K562 (cell line): Measurements from ENCODE around the gene TXNDC15. TPM values are rescaled to one million over a fixed set of nuclear protein-coding genes. Genes with fewer than 3 reads are reported as not detected.

Experiments used
- ATAC-seq: fragments of 200-7000 bp; cut with Tn5 transposase; 3 replicates; pipeline ENCODE4 v1.9.1; 2020; ENCODE audit warnings: moderate library complexity
- BruUV-seq: library from RNA; stranded (reverse); fragments of 400-500 nt; replicated peaks from 2 replicates; lab custom pipeline; 2021; lab: Mats Ljungman, UMichigan
- CTCF ChIA-PET: fragments of 300-600 bp; formaldehyde crosslinking; extraction: SDS; loops from one replicate; lab custom pipeline; 2021; ENCODE audit warnings: low intra/inter-chr PET ratio; lab: Yijun Ruan, JAX
- POLR2A ChIA-PET: fragments of 300-600, 350-650 bp; sonication (Branson Sonifier 250); formaldehyde crosslinking; extraction: SDS; loops from one replicate; lab custom pipeline; 2021; ENCODE audit warnings: antibody characterized with exemption, inconsistent platforms; lab: Yijun Ruan, JAX
- DNase-seq, 4 experiments: peaks; one replicate each; pipeline versions ENCODE4 v3.0.0 to v3.0.0-alpha.2; 2011 to 2018; ENCODE audit warnings: low spot score in 3 of 4, mixed read lengths in 3 of 4; ENCODE audit errors: extremely low read depth in 1 of 4
- FAIRE-seq: peaks from 2 replicates; lab custom pipeline; 2011; peaks lifted over from hg19 to GRCh38; lab: Jason Lieb, UNC
- H2AFZ ChIP-seq: 2 replicates; pipeline ENCODE4 v1.6.0; 2011; ENCODE audit warnings: low read depth, low read length, control low read depth, inconsistent platforms
- H3K27ac ChIP-seq: fragments of 200-600 bp; 3 replicates; pipeline ENCODE4 v1.8.0; 2011; ENCODE audit warnings: low read depth, mild to moderate bottlenecking, control low read depth, inconsistent platforms, low read length, moderate library complexity, mixed read lengths; ENCODE audit errors: extremely low read depth
- H3K27me3 ChIP-seq, 2 experiments: fragments of 300-600 bp in 1 of 2; 2 replicates in 1 of 2; 3 replicates in 1 of 2; pipeline versions ENCODE4 v1.6.0 to v1.8.0; 2011; ENCODE audit warnings: inconsistent platforms in 2 of 2, low read length in 2 of 2, mild to moderate bottlenecking in 1 of 2, mixed read lengths in 1 of 2, moderate library complexity in 1 of 2; ENCODE audit not compliant: control insufficient read depth in 2 of 2, insufficient read depth in 2 of 2
- H3K36me3 ChIP-seq: fragments of 300-600 bp; 3 replicates; pipeline ENCODE4 v1.8.0; 2011; ENCODE audit warnings: mild to moderate bottlenecking, low read length, inconsistent platforms; ENCODE audit not compliant: control insufficient read depth, insufficient read depth
- H3K4me1 ChIP-seq, 2 experiments: fragments of 200-600 bp in 1 of 2; replicated peaks in 1 of 2; 2 replicates in 1 of 2; 3 replicates in 1 of 2; pipeline versions ENCODE4 v1.5.1 to v1.8.0; 2011; ENCODE audit warnings: inconsistent platforms in 2 of 2, low read length in 2 of 2, mild to moderate bottlenecking in 1 of 2, mixed read lengths in 1 of 2, moderate library complexity in 1 of 2; ENCODE audit not compliant: control insufficient read depth in 2 of 2, insufficient read depth in 2 of 2
- H3K4me2 ChIP-seq: 2 replicates; pipeline ENCODE4 v1.6.1; 2011; ENCODE audit warnings: low read length, control low read depth, inconsistent platforms, mixed read lengths; ENCODE audit not compliant: insufficient read depth
- H3K4me3 ChIP-seq: fragments of 200-600 bp; sonication (generic), shearing (Covaris generic); 2 replicates; pipeline ENCODE4 v1.5.1; 2016; ENCODE audit warnings: control low read depth, inconsistent platforms
- H3K79me2 ChIP-seq: fragments of 200-600 bp; 3 replicates; pipeline ENCODE4 v1.8.0; 2011; ENCODE audit warnings: low read length, inconsistent platforms; ENCODE audit not compliant: control insufficient read depth, insufficient read depth
- H3K9ac ChIP-seq, 2 experiments: 2 replicates each; pipeline versions ENCODE4 v1.6.0 to v1.6.1; 2011; ENCODE audit warnings: low read depth in 2 of 2, low read length in 2 of 2, control low read depth in 1 of 2, inconsistent platforms in 1 of 2, mild to moderate bottlenecking in 1 of 2, mixed read lengths in 1 of 2; ENCODE audit not compliant: insufficient read depth in 1 of 2
- H3K9me1 ChIP-seq: one replicate; pipeline ENCODE4 v1.6.0; 2011; ENCODE audit warnings: inconsistent platforms, mild to moderate bottlenecking, low read length, moderate library complexity; ENCODE audit not compliant: control insufficient read depth, insufficient read depth
- H3K9me3 ChIP-seq: replicated peaks from 2 replicates; pipeline ENCODE4 v1.5.1; 2011; ENCODE audit warnings: low read depth, low read length, inconsistent platforms; ENCODE audit not compliant: control insufficient read depth, insufficient read depth
- H4K20me1 ChIP-seq: replicated peaks from 2 replicates; pipeline ENCODE4 v1.6.1; 2011; ENCODE audit warnings: low read length, inconsistent platforms, mixed read lengths; ENCODE audit not compliant: control insufficient read depth, insufficient read depth
- DMBX1 ChIP-seq: fragments of 250-450 bp; sonication (Bioruptor Pico); IDR thresholded peaks from 2 replicates; pipeline ENCODE4 v1.8.0; 2022; ENCODE audit warnings: inconsistent platforms, mild to moderate bottlenecking, moderate library complexity, borderline replicate concordance
- EP400 ChIP-seq: fragments of 450-650 bp; IDR thresholded peaks from 2 replicates; pipeline ENCODE4 v1.6.1; 2017; ENCODE audit warnings: antibody characterized with exemption, mild to moderate bottlenecking, moderate library complexity
- FOS ChIP-seq: IDR thresholded peaks from 3 replicates; pipeline ENCODE4 v1.6.1; 2011; ENCODE audit not compliant: insufficient read length; ENCODE audit errors: extremely low read depth
- FOXK2 ChIP-seq, 2 experiments: fragments of 450-650 bp; IDR thresholded peaks in 1 of 2; conservative IDR thresholded peaks in 1 of 2; 2 replicates each; pipeline ENCODE4 v1.6.1; 2016; ENCODE audit warnings: low read depth in 2 of 2, mild to moderate bottlenecking in 1 of 2
- WGBS: fragments of 100-300 bp; shearing (Covaris generic); methylation state at CpG from one replicate; pipeline ENCODE4 v1.1.6; 2016; ENCODE audit warnings: low coverage, mixed read lengths; ENCODE audit not compliant: insufficient coverage; ENCODE audit errors: missing lambda C conversion rate; 5-methylcytosine and 5-hydroxymethylcytosine counted together
- in situ Hi-C: fragments of 300-500 bp; cut with MboI; formaldehyde crosslinking; loops from 4 replicates; pipeline ENCODE4 v1.15.0; 2018; ENCODE audit warnings: inconsistent platforms, mixed read lengths
- intact Hi-C: fragments of 100-400 bp; cut with micrococcal nuclease; formaldehyde crosslinking; loops from 2 replicates; pipeline ENCODE4 v1.14.2; 2022
- polyA plus RNA-seq, 8 experiments: library from polyadenylated mRNA; depleted of rRNA in 4 of 8; stranded (reverse) in 5 of 8; unstranded in 3 of 8; fragments of >200 nt; fragmentation: Nextera tagmentation in 2 of 8; fragmentation: Illumina TruSeq in 1 of 8; extraction: Ambion mirVana in 2 of 8; extraction: Trizol in 1 of 8; gene quantifications; 2 replicates each; pipeline versions ENCODE4 v1.2.1 to v1.2.3, GENCODE V29; 2011 to 2014; ENCODE audit warnings: inconsistent platforms in 1 of 8, missing spikeins in 1 of 8
- total RNA-seq, 7 experiments: library from RNA; depleted of rRNA in 6 of 7; stranded (reverse); fragments of >200 nt in 6 of 7; fragmentation: Illumina TruSeq in 2 of 7; extraction: Trizol in 2 of 7; gene quantifications; 2 replicates each; pipeline versions ENCODE4 v1.2.1 to v1.2.3, GENCODE V29; 2011 to 2021; ENCODE audit warnings: low replicate concordance in 1 of 7
- TF ChIP-seq, protein P1 (sequence below): fragments of 250-450 bp; sonication (Bioruptor Pico); IDR thresholded peaks from 2 replicates; pipeline ENCODE4 v1.4.0; 2020; ENCODE audit warnings: borderline replicate concordance
- TF ChIP-seq, protein P2 (sequence below): sonication (generic); formaldehyde crosslinking; IDR thresholded peaks from 2 replicates; pipeline ENCODE4 v1.8.1; 2022; ENCODE audit warnings: missing genetic modification reagents

Gene TXNDC15
- total and polyA plus RNA-seq, 9 of the 15 experiments (the other 6 are each of a cell fraction or from before 2014, with no cell fraction given): 3.0 to 15.4 (median 12.3) TPM

DNA sequence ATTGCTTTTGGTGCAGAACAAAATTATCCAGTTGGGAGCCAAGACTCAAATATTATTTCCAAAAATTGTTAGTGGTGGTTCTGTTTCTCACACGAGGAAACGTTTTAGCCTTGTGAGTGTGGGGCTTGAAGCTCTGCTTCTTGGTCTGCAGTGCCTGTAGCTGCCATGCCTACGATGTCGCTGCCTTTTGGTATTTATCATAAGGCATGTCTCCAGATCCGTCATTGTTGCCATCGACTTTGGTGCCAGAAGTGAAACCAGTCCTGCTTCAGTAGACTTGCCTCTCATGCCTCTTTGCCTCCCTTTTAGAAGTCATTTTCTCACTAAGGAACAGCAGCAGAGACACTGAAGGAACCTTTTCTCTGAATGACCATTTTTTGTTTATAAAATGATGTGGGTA lies 63.9 kb downstream of the TXNDC15 start:
- H3K36me3 ChIP-seq: peaks cover 27% of the 10 kb centered on the region; the same call in 2 of the 3 replicates
- H3K27ac ChIP-seq: no peak overlapping the region
- intact Hi-C loops (no loop called here), in situ Hi-C loops (no loop called here)
- H3K4me1 ChIP-seq: no peaks in the 10 kb centered on the region
- H2AFZ ChIP-seq: no peak overlapping the region
- POLR2A ChIA-PET: interaction anchor here (2.0 kb wide), 1 partner anchor 10 kb away, joined by 8 read pairs; no protein-coding TSS in a partner anchor
- no peak overlapping the region for H3K4me3 ChIP-seq
- TF ChIP-seq FOXK2 (conservative IDR thresholded peaks at IDR 0.05 in 1 of 2, IDR thresholded peaks at IDR 0.05 in 1 of 2; ENCODE audit: low read depth in 2 of 2) (no peak), DMBX1 (no peak), FOS (no peak), EP400 (no peak)
- TF ChIP-seq, protein P1, sequence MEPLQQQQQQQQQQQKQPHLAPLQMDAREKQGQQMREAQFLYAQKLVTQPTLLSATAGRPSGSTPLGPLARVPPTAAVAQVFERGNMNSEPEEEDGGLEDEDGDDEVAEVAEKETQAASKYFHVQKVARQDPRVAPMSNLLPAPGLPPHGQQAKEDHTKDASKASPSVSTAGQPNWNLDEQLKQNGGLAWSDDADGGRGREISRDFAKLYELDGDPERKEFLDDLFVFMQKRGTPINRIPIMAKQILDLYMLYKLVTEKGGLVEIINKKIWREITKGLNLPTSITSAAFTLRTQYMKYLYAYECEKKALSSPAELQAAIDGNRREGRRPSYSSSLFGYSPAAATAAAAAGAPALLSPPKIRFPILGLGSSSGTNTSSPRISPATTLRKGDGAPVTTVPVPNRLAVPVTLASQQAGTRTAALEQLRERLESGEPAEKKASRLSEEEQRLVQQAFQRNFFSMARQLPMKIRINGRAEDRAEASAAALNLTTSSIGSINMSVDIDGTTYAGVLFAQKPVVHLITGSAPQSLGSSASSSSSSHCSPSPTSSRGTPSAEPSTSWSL (CRISPR knock-in tag): no peak
- TF ChIP-seq, protein P2, sequence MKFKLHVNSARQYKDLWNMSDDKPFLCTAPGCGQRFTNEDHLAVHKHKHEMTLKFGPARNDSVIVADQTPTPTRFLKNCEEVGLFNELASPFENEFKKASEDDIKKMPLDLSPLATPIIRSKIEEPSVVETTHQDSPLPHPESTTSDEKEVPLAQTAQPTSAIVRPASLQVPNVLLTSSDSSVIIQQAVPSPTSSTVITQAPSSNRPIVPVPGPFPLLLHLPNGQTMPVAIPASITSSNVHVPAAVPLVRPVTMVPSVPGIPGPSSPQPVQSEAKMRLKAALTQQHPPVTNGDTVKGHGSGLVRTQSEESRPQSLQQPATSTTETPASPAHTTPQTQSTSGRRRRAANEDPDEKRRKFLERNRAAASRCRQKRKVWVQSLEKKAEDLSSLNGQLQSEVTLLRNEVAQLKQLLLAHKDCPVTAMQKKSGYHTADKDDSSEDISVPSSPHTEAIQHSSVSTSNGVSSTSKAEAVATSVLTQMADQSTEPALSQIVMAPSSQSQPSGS (CRISPR knock-in tag): no peak
- FAIRE-seq: no peak
- H3K27me3 ChIP-seq: no peaks in the 10 kb centered on the region
- no TSS peak for BruUV-seq
- H3K9me3 ChIP-seq: no peaks in the 10 kb centered on the region
- H3K9ac ChIP-seq: no peak overlapping the region
- no peak for ATAC-seq
- no peak overlapping the region for H3K4me2 ChIP-seq
- CTCF ChIA-PET: no interaction called here
- no peaks in the 10 kb centered on the region for H3K79me2 ChIP-seq
- H3K9me1 ChIP-seq: no peaks in the 10 kb centered on the region
- 72% methylated on average over 6 of the region's 6 CpGs for WGBS
- DNase-seq: no peak
- H4K20me1 ChIP-seq: no peaks in the 10 kb centered on the region
